Measurements from ENCODE around the gene LBR.

LBR gene

GRCh38 chr1:225400968-225401367 is 26.9 kb downstream of the LBR start:
- H3K9me2 ChIP-seq (replicated peaks; ENCODE audit: low read depth, low read length) = no peaks in the 10 kb centered on the region
- no peaks in the 10 kb centered on the region for H3K9me3 ChIP-seq (ENCODE audit: insufficient read depth, low read depth, low read length)
- H3K4me3 ChIP-seq (ENCODE audit: low read length, poor library complexity, severe bottlenecking) = no peak overlapping the region
- H3K9ac ChIP-seq (ENCODE audit: low read depth, low read length, poor library complexity, severe bottlenecking) = no peak overlapping the region
- H3K79me2 ChIP-seq (ENCODE audit: insufficient read depth, low read length) = peaks cover 21% of the 10 kb centered on the region; the same call in 1 of the 2 replicates
- no peak overlapping the region for H3K4me2 ChIP-seq (ENCODE audit: low read depth, low read length, poor library complexity, severe bottlenecking)
- H4K20me1 ChIP-seq (ENCODE audit: insufficient read depth, low read length, poor library complexity, severe bottlenecking) = peaks cover 6% of the 10 kb centered on the region
- no peaks in the 10 kb centered on the region for H3K27me3 ChIP-seq (ENCODE audit: insufficient read depth, low read length, poor library complexity, severe bottlenecking)
- no peaks in the 10 kb centered on the region for H3K4me1 ChIP-seq (ENCODE audit: insufficient read depth, low read length, poor library complexity, severe bottlenecking)
- no peak overlapping the region for H2AFZ ChIP-seq (ENCODE audit: low read length)
- no peaks in the 10 kb centered on the region; the same call in 1 of the 2 replicates for H3F3A ChIP-seq (ENCODE audit: low read depth)
- TF ChIP-seq CTCF (conservative IDR thresholded peaks at IDR 0.05; ENCODE audit: low read length) (no peak), EZH2phosphoT487 (IDR thresholded peaks at IDR 0.05; ENCODE audit: borderline replicate concordance) (no peak)
- peaks cover 75% of the 10 kb centered on the region for H3K36me3 ChIP-seq (ENCODE audit: insufficient read depth, low read length)

DNA sequence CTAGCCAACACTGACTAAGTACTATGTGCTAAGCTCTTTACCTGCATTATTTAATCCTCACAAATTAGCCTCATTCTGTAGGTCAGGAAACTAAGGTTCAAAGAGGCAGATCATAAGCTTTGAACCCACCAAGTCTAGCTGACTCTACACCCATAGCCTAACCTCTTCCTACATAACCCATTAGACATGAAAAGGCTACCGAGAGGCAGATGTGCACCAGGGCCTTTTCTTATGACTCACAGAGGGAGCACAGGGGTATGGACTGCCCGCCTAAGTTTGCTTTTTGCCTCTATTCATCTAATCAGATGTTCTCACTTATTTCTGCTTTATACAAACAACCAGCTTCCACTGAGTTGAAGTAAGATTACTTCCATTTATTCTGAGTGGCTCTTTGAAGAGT is 31.5 kb downstream of the LBR start:
- TF ChIP-seq CTCF (conservative IDR thresholded peaks at IDR 0.05; ENCODE audit: low read length) (no peak), EZH2phosphoT487 (IDR thresholded peaks at IDR 0.05; ENCODE audit: borderline replicate concordance) (no peak)
- H2AFZ ChIP-seq (ENCODE audit: low read length) = no peak overlapping the region
- H3K79me2 ChIP-seq (ENCODE audit: insufficient read depth, low read length) = peaks cover 11% of the 10 kb centered on the region; the same call in 1 of the 2 replicates
- H3K9me3 ChIP-seq (ENCODE audit: insufficient read depth, low read depth, low read length) = no peaks in the 10 kb centered on the region
- H3K4me2 ChIP-seq (ENCODE audit: low read depth, low read length, poor library complexity, severe bottlenecking) = no peak overlapping the region
- no peaks in the 10 kb centered on the region for H3K27me3 ChIP-seq (ENCODE audit: insufficient read depth, low read length, poor library complexity, severe bottlenecking)
- peaks cover under 1% of the 10 kb centered on the region for H4K20me1 ChIP-seq (ENCODE audit: insufficient read depth, low read length, poor library complexity, severe bottlenecking)
- H3K36me3 ChIP-seq (ENCODE audit: insufficient read depth, low read length) = peaks cover 30% of the 10 kb centered on the region; the same call in 1 of the 2 replicates
- no peaks in the 10 kb centered on the region for H3K4me1 ChIP-seq (ENCODE audit: insufficient read depth, low read length, poor library complexity, severe bottlenecking)
- H3F3A ChIP-seq (ENCODE audit: low read depth) = no peaks in the 10 kb centered on the region; the same call in 1 of the 2 replicates
- H3K4me3 ChIP-seq (ENCODE audit: low read length, poor library complexity, severe bottlenecking) = no peak overlapping the region
- H3K9me2 ChIP-seq (replicated peaks; ENCODE audit: low read depth, low read length) = no peaks in the 10 kb centered on the region
- no peak overlapping the region for H3K9ac ChIP-seq (ENCODE audit: low read depth, low read length, poor library complexity, severe bottlenecking)

DNA sequence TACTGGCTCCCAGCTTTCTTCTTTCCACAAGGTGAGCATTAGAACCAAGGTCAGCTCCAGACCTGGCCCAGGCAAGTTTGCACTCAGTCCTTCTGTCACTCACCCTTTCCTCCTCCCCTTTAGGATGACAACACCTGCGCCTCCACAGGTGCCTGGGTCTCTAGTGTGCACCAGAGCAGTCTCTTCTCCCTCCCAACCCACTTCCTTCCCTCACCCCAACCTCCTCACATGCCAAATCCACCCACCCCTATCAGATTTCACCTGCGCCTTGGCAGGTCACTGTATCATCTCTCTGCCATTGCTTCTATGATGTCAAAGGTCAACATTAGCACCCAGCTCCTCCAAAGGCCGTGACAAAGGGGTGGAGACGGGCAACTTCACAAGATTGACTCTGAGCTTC is 38.0 kb downstream of the LBR start:
- H3K4me1 ChIP-seq (ENCODE audit: insufficient read depth, low read length, poor library complexity, severe bottlenecking) = no peaks in the 10 kb centered on the region
- H3F3A ChIP-seq (ENCODE audit: low read depth) = no peaks in the 10 kb centered on the region
- H3K4me2 ChIP-seq (ENCODE audit: low read depth, low read length, poor library complexity, severe bottlenecking) = no peak overlapping the region
- H3K27me3 ChIP-seq (ENCODE audit: insufficient read depth, low read length, poor library complexity, severe bottlenecking) = no peaks in the 10 kb centered on the region
- H2AFZ ChIP-seq (ENCODE audit: low read length) = no peak overlapping the region
- no peaks in the 10 kb centered on the region for H3K36me3 ChIP-seq (ENCODE audit: insufficient read depth, low read length)
- H4K20me1 ChIP-seq (ENCODE audit: insufficient read depth, low read length, poor library complexity, severe bottlenecking) = no peaks in the 10 kb centered on the region
- TF ChIP-seq EZH2phosphoT487 (IDR thresholded peaks at IDR 0.05; ENCODE audit: borderline replicate concordance) (no peak), CTCF (conservative IDR thresholded peaks at IDR 0.05; ENCODE audit: low read length) (no peak)
- no peaks in the 10 kb centered on the region for H3K9me3 ChIP-seq (ENCODE audit: insufficient read depth, low read depth, low read length)
- no peak overlapping the region for H3K4me3 ChIP-seq (ENCODE audit: low read length, poor library complexity, severe bottlenecking)
- H3K9ac ChIP-seq (ENCODE audit: low read depth, low read length, poor library complexity, severe bottlenecking) = no peak overlapping the region
- no peaks in the 10 kb centered on the region for H3K79me2 ChIP-seq (ENCODE audit: insufficient read depth, low read length)
- no peaks in the 10 kb centered on the region for H3K9me2 ChIP-seq (replicated peaks; ENCODE audit: low read depth, low read length)
